Trophoblast cell (in vitro differentiated cells and primary cell): ENCODE measurements around the gene EARS2.

Source experiments
- DNase-seq, 2 donors: peaks; one replicate each; pipeline ENCODE4 v3.0.0-alpha.2; 2016
- H2AFZ ChIP-seq: 2 replicates; pipeline ENCODE4 v1.6.1; 2013; ENCODE audit warnings: low read length, moderate library complexity, mild to moderate bottlenecking; ENCODE audit not compliant: insufficient read depth, poor library complexity
- H2AK5ac ChIP-seq: 2 replicates; pipeline ENCODE4 v1.6.1; 2013; ENCODE audit warnings: mild to moderate bottlenecking, low read length
- H2BK120ac ChIP-seq: 2 replicates; pipeline ENCODE4 v1.6.1; 2013; ENCODE audit warnings: low read length, mild to moderate bottlenecking, moderate library complexity; ENCODE audit not compliant: insufficient read depth, poor library complexity
- H2BK12ac ChIP-seq: 2 replicates; pipeline ENCODE4 v1.6.1; 2013; ENCODE audit warnings: mild to moderate bottlenecking, low read length, moderate library complexity
- H2BK5ac ChIP-seq: 2 replicates; pipeline ENCODE4 v1.6.1; 2013; ENCODE audit warnings: low read length, low read depth, moderate library complexity, mild to moderate bottlenecking; ENCODE audit not compliant: poor library complexity
- H3K14ac ChIP-seq: 2 replicates; pipeline ENCODE4 v1.6.1; 2013; ENCODE audit warnings: mild to moderate bottlenecking, low read length
- H3K18ac ChIP-seq: 2 replicates; pipeline ENCODE4 v1.6.1; 2013; ENCODE audit warnings: mild to moderate bottlenecking, low read length
- H3K23ac ChIP-seq: 2 replicates; pipeline ENCODE4 v1.6.1; 2013; ENCODE audit warnings: low read length
- H3K27ac ChIP-seq: 2 replicates; pipeline ENCODE4 v1.5.1; 2013; ENCODE audit warnings: low read depth, mild to moderate bottlenecking, inconsistent platforms, low read length, moderate library complexity
- H3K27me3 ChIP-seq: 2 replicates; pipeline ENCODE4 v1.6.1; 2013; ENCODE audit warnings: inconsistent platforms, mild to moderate bottlenecking, low read length, moderate library complexity; ENCODE audit not compliant: insufficient read depth
- H3K36me3 ChIP-seq, 2 experiments: 1 replicate in 1 of 2; 2 replicates in 1 of 2; pipeline ENCODE4 v1.6.1; 2013; ENCODE audit warnings: low read length in 2 of 2, mild to moderate bottlenecking in 2 of 2, moderate library complexity in 1 of 2; ENCODE audit not compliant: insufficient read depth in 2 of 2, control insufficient read depth in 1 of 2
- H3K4ac ChIP-seq: 2 replicates; pipeline ENCODE4 v1.6.1; 2013; ENCODE audit warnings: low read depth, mild to moderate bottlenecking, low read length, moderate library complexity
- H3K4me1 ChIP-seq, 2 experiments: 1 replicate in 1 of 2; 2 replicates in 1 of 2; pipeline ENCODE4 v1.6.1; 2013; ENCODE audit warnings: low read length in 2 of 2, mild to moderate bottlenecking in 2 of 2, moderate library complexity in 1 of 2; ENCODE audit not compliant: insufficient read depth in 2 of 2, control insufficient read depth in 1 of 2
- H3K4me2 ChIP-seq: 2 replicates; pipeline ENCODE4 v1.6.1; 2013; ENCODE audit warnings: inconsistent platforms, mild to moderate bottlenecking, low read length, moderate library complexity
- H3K4me3 ChIP-seq: 2 replicates; pipeline ENCODE4 v1.5.1; 2013; ENCODE audit warnings: mild to moderate bottlenecking, low read depth, low read length, inconsistent platforms
- H3K79me1 ChIP-seq: one replicate; pipeline ENCODE4 v1.6.1; 2013; ENCODE audit warnings: low read length
- H3K79me2 ChIP-seq: 2 replicates; pipeline ENCODE4 v1.6.1; 2013; ENCODE audit warnings: low read length, mild to moderate bottlenecking; ENCODE audit not compliant: control insufficient read depth, insufficient read depth, poor library complexity
- H3K9ac ChIP-seq: 2 replicates; pipeline ENCODE4 v1.6.1; 2013; ENCODE audit warnings: mild to moderate bottlenecking, low read length
- H3K9me3 ChIP-seq: 2 replicates; pipeline ENCODE4 v1.6.1; 2013; ENCODE audit warnings: low read depth, mild to moderate bottlenecking, control low read depth, inconsistent platforms, low read length; ENCODE audit not compliant: insufficient read depth
- H4K12ac ChIP-seq: 2 replicates; pipeline ENCODE4 v1.6.1; 2013; ENCODE audit warnings: low read depth, mild to moderate bottlenecking, low read length, moderate library complexity
- H4K8ac ChIP-seq: 2 replicates; pipeline ENCODE4 v1.6.1; 2013; ENCODE audit warnings: low read depth, mild to moderate bottlenecking, low read length, moderate library complexity
- H4K91ac ChIP-seq: one replicate; pipeline ENCODE4 v1.6.1; 2013; ENCODE audit warnings: low read depth, mild to moderate bottlenecking, low read length, moderate library complexity
- WGBS: extraction: QIAGEN DNeasy Blood & Tissue Kit; methylation state at CpG from one replicate; pipeline ENCODE4 v1.1.7; 2013; ENCODE audit warnings: missing lambda C conversion rate; ENCODE audit not compliant: insufficient read length, insufficient coverage; ENCODE audit errors: extremely low coverage; 5-methylcytosine and 5-hydroxymethylcytosine counted together

Gene EARS2

DNA sequence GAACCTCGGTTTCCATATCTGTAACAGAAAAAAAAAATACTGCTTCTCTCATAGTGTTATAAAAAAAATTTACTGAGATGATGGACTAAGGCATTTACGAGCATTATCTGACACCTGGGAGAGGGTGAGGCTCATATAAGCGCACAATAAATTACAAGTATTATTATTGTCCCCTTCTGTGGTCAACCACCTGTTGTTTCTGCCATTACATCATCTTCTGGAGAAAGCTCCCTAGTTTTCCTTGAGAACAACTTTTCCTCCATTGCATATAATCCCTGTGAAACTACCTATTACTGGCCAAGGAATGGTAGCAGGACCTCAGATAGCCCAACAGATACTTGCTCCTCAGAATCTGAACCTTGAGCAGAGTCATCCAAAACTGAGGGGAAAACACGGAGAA, 35.2 kb downstream of the EARS2 start:
- no peak overlapping the region for H2BK12ac ChIP-seq
- no peak overlapping the region for H2BK120ac ChIP-seq
- no peak overlapping the region for H2AFZ ChIP-seq
- peaks cover 17 to 30% of the 10 kb centered on the region in 2 experiments for H3K36me3 ChIP-seq
- no peak overlapping the region for H3K9ac ChIP-seq
- H3K27me3 ChIP-seq = no peaks in the 10 kb centered on the region
- no peak overlapping the region for H3K4ac ChIP-seq
- no peak overlapping the region for H3K4me2 ChIP-seq
- H4K12ac ChIP-seq = no peak overlapping the region
- no peak overlapping the region for H2BK5ac ChIP-seq
- no peak overlapping the region for H3K23ac ChIP-seq
- H3K14ac ChIP-seq = no peak overlapping the region
- H3K27ac ChIP-seq = no peak overlapping the region
- H3K4me3 ChIP-seq = no peak overlapping the region
- H2AK5ac ChIP-seq = no peak overlapping the region
- H4K8ac ChIP-seq = no peak overlapping the region
- no peak overlapping the region for H4K91ac ChIP-seq
- H3K18ac ChIP-seq = no peak overlapping the region
- H3K79me1 ChIP-seq = no peaks in the 10 kb centered on the region
- no peaks in the 10 kb centered on the region for H3K79me2 ChIP-seq
- WGBS = no CpG with 5 or more reads among the region's 4 CpGs
- DNase-seq = no peak
- H3K4me1 ChIP-seq = no peaks in the 10 kb centered on the region
- H3K9me3 ChIP-seq = no peaks in the 10 kb centered on the region

DNA sequence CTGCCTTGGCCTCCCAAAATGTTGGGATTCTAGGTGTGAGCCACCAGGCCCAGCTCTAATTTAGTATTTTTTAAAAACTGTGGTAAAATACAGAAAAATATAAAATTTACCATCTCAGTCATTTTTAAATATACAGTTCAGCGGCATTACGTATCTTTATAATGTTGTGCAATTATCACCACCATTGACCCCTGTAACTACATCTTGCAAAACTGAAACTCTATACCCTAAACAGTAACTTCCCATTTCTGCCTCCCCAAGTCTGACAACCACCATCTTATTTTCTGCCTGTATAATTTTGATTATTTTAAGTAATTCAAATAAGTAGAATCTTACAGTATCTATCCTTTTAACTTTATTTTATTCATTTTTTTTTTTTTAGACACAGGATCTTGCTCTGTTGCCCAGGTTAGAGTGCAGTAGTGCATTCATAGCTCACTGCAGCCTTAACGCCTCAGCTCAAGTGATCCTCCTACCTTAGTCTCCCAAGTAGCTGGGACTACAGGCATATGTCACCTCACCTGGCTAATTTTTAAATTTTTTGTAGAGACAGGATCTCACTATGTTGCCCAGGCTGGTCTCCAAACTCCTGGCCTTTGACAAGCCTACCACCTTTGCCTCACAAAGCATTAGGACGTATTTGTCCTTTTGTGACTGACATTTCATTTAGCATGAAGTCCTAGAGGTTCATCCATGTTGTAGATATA, 36.0 kb downstream of the EARS2 start:
- Histone ChIP-seq H3K27ac (no peak overlapping the region), H3K4ac (no peak overlapping the region), H4K12ac (no peak overlapping the region), H3K18ac (no peak overlapping the region), H3K79me1 (no peaks in the 10 kb centered on the region), H3K36me3 (peaks cover 17 to 30% of the 10 kb centered on the region in 2 experiments), H3K27me3 (no peaks in the 10 kb centered on the region), H3K79me2 (no peaks in the 10 kb centered on the region), H4K91ac (no peak overlapping the region), H2AK5ac (no peak overlapping the region), H2BK12ac (no peak overlapping the region), H2AFZ (no peak overlapping the region), H4K8ac (no peak overlapping the region), H3K4me1 (no peaks in the 10 kb centered on the region), H3K9me3 (no peaks in the 10 kb centered on the region), H2BK5ac (no peak overlapping the region), H3K9ac (no peak overlapping the region), H3K4me3 (no peak overlapping the region), H3K23ac (no peak overlapping the region), H3K14ac (no peak overlapping the region), H3K4me2 (no peak overlapping the region), H2BK120ac (no peak overlapping the region)
- WGBS = no CpG with 5 or more reads among the region's 4 CpGs
- DNase-seq = no peak

DNA sequence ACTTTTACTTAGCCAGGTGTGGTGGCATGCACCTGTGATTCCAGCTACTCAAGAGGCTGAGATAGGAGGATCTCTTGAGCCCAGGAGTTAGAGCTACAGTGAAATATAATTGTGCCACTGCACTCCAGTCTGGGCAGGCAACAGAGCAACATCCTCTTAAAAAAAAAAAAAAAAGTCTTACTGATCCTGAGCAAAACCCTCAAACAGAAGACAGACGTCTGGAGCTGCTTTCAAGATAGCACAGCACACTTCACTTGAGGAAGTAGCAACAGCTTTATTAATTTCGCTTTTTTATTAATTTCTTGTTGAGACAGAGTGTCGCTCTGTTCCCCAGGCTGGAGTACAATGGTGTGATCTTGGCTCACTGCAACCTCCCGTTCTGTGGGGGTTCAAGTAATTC, 36.6 kb downstream of the EARS2 start:
- Histone ChIP-seq H2BK12ac (no peak overlapping the region), H2AK5ac (no peak overlapping the region), H4K8ac (no peak overlapping the region), H2AFZ (no peak overlapping the region), H3K9me3 (no peaks in the 10 kb centered on the region), H3K4me3 (no peak overlapping the region), H3K79me2 (no peaks in the 10 kb centered on the region), H3K79me1 (no peaks in the 10 kb centered on the region), H4K12ac (no peak overlapping the region), H3K27ac (no peak overlapping the region), H3K23ac (no peak overlapping the region), H3K4me2 (no peak overlapping the region), H3K4me1 (no peaks in the 10 kb centered on the region), H2BK120ac (no peak overlapping the region), H3K18ac (no peak overlapping the region), H3K14ac (no peak overlapping the region), H4K91ac (no peak overlapping the region), H3K27me3 (no peaks in the 10 kb centered on the region), H2BK5ac (no peak overlapping the region), H3K4ac (no peak overlapping the region), H3K36me3 (peaks cover 17 to 30% of the 10 kb centered on the region in 2 experiments), H3K9ac (no peak overlapping the region)
- WGBS = no CpG with 5 or more reads among the region's 4 CpGs
- DNase-seq = no peak

DNA sequence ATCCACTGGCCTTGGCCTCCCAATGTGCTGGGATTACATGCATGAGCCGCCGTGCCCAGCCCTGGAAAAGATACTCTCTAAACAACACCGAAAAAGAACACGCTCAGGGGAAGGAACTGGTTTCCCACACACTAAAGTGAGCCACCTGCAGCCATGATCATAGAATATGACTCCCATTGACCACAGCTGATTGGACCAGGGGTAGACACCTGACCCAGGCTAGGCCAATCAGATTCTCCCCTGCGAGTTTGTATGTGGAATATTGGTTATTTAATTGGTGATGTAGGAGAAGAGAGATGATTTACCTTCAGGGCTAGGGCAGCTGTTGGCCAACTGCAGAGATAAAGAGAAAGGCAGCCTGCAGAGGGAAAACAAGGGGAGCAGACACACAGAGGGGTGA, 37.9 kb downstream of the EARS2 start:
- Histone ChIP-seq H2BK5ac (no peak overlapping the region), H3K36me3 (peaks cover 10 to 21% of the 10 kb centered on the region in 2 experiments), H3K4me1 (no peaks in the 10 kb centered on the region), H3K14ac (no peak overlapping the region), H4K91ac (no peak overlapping the region), H2BK12ac (no peak overlapping the region), H3K27me3 (no peaks in the 10 kb centered on the region), H4K12ac (no peak overlapping the region), H3K23ac (no peak overlapping the region), H3K9ac (no peak overlapping the region), H3K79me1 (no peaks in the 10 kb centered on the region), H3K18ac (no peak overlapping the region), H4K8ac (no peak overlapping the region), H3K4me2 (no peak overlapping the region), H3K4me3 (no peak overlapping the region), H3K79me2 (no peaks in the 10 kb centered on the region), H2AFZ (no peak overlapping the region), H2BK120ac (no peak overlapping the region), H3K27ac (no peak overlapping the region), H2AK5ac (no peak overlapping the region), H3K4ac (no peak overlapping the region), H3K9me3 (no peaks in the 10 kb centered on the region)
- DNase-seq = no peak
- no CpG with 5 or more reads among the region's 5 CpGs for WGBS
